Stimulated activated CD4-positive, alpha-beta T cell treated with anti-CD3 and anti-CD28 coated beads, Interleukin-4, amount 100 ng/mL, for 4 hours (primary cell): ENCODE data around the gene SPEN.
A peak's percentile ranks its signal among the peaks of the same experiment; 100 is the strongest.

ENCODE experiments used
- DNase-seq, 2 experiments: peaks; one replicate each; pipeline ENCODE4 v3.0.0-alpha.2; 2020

SPEN gene

DNA sequence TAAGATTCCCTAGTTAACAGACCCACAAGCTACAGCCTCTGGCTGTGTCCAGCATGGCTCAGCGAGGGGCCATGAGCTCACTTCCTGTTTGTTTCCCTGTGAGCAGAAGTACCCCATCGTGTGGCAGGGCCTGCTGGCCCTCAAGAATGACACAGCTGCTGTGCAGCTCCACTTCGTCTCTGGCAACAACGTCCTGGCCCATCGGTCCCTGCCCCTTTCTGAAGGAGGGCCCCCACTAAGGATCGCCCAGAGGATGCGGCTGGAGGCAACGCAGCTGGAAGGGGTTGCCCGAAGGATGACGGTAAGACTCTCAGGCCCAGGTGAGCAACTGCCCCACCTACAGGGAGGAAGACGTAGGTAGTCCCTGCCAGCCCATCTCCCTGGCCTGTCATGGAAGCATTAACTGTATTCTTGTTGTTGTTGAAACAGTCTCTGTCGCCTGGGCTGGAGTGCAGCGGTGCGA, 90.2 kb downstream of the SPEN start:
- DNase-seq, result no peak

DNA sequence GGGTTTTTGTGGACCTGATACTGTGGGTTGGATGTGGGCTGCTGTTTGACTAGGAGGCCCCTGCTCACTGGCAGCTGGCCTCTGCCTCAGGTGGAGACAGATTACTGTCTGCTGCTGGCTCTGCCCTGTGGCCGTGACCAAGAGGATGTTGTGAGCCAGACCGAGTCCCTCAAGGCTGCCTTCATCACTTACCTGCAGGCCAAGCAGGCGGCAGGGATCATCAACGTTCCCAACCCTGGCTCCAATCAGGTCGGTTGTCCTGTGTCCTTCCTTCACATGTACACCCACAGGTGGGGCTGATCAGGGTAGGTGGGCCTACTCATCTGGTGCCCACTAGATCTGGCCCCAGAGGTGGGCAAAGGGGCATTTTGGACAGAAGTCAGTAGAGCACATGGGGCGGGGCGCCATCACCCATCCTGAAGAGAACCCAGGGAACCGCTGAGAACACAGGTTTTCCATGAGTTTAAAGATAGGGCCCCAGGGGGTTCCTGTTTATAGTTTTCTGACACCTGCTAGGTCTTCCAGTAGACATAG, 91.2 kb downstream of the SPEN start:
- no peak for DNase-seq

DNA sequence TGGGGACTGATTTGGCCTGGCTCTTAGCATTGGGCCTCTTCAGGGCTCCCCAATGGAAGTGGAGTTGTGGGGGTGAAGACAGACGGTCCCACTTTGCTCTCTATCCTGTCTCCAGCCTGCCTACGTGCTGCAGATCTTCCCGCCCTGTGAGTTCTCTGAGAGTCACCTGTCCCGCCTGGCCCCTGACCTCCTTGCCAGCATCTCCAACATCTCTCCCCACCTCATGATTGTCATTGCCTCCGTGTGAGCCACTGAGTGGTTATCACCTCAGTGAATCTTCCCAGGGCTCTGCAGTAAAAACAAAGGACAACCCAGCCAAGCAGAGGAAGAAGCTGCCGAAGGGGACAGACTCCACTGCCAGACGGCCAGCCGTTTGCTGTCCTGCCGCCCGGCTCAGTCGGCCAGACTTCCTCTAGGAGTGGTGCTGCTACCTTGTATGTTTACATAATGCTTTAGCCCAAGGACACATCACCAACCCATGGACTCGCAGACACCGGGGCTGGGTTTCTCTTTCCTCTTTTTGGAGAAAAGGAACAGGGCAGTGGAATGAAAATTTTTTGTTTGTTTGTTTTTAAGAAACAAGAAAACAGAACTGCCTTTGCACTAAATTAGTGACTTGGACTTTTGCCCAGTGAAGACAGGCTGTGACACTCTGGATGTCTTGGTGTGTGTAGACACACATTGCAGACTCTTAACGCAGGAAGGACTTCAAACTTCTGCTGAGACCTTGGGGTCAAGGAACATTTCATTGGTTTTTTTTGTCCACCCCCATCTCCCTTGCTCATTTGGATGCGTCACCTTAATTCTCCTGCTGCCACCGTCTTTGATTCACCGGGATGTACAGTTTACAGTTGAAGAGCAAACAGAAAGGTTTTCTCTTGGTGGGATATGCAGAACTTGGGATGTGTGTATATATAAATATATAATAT, 91.9 kb downstream of the SPEN start:
- no peak for DNase-seq

DNA sequence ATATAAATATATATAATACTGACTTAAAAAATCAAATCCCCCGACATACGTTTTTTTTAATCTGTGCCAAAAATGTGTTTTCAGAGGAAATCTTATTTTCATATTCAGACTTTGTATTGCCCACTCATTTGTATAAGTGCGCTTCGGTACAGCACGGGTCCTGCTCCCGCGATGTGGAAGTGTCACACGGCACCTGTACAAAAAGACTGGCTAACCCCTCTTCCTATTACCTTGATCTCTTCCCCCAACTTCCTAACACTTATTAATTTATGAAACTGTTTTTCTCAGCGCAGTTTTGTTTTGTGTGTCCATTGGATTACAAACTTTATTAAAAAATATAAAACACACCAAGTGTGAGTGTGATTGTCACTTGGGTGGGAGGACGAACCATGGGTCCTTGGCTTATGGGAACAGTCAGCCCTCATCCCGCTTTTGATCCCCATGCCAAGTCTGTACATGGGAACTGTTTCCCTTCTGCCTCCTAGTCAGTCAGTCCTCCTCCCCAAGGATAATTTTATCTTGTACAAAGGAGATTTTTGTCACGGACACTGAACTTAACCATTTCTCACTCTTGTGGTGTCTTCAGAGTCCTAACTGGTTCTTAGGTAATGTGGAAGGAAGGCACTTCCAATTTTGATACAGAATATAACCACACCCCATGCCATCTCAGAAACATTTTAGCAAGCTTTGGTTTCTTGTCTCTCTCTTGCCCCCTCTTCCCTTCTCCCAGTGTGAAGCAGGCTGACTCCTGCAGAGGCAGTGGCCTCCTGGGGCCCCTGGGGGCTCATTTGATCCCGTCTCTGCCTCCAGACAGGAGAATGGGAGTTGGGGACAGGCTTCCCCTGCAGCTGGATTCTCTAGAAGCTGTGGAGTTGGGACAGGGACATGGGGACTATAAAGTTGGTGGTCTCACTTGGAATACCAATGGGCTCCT, 92.9 kb downstream of the SPEN start:
- no peak for DNase-seq

DNA sequence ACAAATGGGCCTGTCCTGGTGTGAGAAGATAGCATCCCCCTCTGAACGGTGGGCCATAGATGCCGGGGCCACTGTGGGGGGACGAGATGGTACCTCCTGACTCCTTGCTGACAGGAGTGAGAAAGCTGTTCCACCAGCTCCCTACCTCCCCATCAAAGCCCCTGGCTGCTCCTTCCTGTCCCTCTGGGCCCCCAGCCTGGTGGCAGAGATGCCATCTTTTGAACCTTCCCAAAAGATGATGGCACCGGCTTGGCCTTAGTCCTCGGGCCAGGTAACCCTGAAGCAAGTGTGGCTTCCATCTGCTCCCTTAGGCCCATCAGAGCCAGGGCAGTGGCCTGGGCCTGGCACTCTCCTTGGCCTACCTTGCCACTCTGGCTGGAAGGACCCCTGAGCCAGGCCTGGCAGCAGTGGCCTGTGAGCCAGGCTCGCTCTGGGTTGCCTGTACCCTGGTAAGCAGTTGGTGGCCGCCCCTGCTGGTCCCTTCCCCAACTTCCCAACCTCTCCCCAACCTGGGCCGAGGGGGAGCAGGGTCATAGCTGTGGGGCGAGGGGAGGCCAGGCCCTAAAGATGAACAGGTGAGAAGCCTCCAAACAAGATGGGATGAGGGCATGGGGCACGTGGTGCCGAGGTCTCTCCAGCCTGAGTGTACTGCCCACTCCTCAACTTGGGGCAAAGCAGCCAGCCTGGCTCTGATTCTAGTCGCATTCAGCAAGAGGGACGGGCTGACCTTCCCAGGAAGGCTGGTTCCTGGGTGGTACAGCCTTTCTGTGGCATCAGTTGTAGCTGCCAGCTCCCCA, 93.7 kb downstream of the SPEN start:
- DNase-seq, result no peak

DNA sequence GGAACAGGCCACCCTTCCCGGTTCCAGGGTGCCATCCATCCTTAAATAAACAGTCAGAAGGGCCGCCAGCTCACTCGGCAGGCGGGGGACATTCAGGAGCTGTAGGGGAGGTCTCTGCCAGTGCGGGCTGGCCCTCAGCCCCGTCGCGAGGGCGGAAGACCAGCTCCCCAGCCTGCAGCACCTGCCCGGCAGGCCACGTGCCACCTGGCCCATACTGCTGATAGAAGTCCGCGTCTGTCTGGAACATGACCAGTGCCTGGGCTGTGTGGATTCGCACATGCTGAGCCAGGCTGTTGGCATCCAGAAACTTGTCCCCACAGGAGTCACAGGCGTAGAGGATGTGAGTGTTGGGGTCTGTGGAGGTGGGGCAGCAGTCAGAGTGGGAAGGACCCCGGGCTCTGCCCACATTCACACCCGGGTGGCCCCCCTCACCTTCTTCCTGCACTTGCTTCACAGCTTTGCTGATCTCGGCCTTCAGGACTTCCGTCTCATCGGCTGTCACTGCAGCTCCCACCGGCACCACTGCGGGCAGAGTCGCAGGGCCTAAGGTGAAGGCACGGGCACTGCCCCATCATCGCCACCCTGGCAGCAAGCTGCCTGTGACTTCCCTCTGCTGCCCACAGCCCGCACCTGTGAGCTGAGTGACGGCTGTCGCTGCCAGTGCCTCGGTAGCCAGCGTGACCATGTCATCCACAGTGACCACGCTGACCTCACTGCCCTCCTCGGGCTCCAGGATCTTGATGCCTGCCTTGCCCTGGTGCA, 94.6 kb downstream of the SPEN start:
- no peak for DNase-seq

DNA sequence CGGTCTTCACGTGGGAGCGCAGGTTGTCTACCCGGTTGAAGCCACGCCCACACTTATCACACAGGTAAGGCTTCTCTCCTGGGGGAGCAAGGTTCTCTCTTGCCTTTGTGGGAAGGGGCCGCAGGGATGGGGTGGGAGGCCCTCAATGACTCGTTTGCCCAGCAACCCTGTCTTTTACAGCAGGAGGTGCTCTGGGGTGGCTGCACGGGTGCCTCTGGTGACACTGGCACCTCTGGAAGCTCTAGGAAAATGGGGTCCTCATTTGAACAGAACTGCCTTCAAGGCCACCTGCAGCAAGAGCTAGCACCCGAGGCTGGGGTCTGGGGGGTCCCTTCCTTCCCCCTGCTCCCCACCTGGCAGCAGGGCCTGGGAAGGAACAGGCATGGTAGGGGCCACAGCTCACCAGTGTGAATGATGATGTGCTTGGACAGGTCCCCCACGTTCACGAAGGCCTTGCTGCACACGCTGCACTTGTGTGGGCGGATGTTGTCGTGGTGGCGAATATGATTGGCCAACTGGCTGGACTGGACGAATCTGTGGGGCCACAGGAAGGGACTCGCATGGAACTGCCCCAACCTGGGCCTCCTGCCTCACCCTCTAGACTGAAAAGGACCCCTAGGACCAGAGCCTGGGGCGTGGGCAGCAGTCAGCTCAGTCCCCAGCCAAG, 95.3 kb downstream of the SPEN start:
- DNase-seq, result no peak

DNA sequence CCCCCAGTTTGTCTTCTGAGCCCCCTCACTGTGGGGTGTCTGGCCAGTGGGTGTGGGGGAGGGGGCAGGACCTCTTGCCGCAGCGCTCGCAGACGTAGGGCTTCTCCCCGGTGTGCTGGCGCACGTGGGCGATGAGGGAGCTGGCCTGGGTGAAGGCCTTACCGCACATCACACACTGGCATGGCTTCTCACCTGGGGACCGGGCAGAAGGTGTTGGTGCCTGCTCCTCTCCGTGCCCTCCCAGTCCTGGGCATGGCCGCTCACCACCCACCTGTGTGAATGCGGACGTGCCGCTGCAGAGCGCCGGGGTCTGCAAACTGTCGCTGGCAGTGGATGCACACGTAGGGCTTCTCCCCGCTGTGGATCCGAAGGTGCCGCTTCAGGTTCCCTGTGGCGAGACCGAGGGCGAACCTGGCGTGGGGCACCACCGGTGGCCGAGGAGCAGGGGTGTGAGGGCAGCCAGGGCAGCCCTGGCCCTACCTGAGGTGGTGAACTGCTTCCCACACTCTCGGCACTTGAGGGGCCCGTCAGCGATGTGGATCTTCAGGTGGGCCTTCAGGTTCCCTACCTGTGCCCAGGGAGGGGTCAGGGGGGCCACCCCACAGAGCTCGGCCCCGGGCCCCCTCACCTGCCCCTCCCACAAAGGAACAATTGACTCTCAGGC, 96.0 kb downstream of the SPEN start:
- DNase-seq, result no peak

DNA sequence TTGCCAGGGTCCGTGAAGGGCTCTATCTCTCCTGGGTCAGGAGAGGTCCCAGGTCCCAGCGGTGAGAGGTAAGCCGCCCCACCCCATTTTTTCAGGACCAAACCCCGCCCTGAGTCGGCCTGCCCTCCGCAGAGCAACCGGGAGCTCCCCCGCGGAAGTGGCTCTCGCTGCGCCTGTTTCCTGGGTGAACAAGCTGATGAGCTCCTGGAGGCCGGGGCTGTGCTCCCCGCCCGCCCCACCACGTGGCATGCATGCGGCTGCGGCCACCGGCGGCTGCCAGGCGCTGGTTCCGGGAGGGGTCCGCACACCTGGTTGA, 96.4 kb downstream of the SPEN start:
- no peak for DNase-seq

DNA sequence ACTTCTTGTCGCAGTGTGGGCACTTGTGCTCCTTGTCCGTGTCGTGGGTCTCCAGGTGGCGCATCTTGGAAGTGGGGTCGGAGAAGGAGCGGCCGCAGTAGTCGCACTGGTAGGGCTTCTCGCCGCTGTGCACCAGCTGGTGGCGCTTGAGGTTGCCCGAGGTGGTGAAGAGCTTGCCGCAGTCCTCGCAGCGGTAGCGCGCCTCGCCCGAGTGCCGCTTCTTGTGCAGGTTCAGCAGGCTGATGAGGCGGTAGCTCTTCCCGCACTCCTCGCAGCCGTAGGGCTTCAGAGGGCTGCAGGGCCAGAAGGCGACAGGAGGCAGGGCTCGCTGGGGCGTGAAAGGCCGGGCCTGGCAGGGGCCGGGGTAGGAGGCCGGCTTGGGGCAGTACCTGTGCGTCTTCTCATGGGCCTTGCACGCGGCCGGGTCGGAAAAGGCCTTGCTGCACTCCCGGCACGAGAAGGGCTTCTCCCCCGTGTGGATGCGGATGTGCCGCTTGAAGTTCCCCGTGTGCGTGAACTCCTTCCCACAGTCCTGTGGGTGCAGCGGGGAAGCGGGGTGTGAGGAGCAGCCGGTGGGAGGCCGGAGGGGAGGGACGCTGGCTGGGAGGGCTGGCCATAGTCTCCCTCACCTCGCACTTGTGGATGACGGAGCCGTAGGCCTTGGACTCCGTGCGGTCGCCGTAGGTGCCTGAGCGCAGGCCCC, 97.0 kb downstream of the SPEN start:
- DNase-seq, result no peak

DNA sequence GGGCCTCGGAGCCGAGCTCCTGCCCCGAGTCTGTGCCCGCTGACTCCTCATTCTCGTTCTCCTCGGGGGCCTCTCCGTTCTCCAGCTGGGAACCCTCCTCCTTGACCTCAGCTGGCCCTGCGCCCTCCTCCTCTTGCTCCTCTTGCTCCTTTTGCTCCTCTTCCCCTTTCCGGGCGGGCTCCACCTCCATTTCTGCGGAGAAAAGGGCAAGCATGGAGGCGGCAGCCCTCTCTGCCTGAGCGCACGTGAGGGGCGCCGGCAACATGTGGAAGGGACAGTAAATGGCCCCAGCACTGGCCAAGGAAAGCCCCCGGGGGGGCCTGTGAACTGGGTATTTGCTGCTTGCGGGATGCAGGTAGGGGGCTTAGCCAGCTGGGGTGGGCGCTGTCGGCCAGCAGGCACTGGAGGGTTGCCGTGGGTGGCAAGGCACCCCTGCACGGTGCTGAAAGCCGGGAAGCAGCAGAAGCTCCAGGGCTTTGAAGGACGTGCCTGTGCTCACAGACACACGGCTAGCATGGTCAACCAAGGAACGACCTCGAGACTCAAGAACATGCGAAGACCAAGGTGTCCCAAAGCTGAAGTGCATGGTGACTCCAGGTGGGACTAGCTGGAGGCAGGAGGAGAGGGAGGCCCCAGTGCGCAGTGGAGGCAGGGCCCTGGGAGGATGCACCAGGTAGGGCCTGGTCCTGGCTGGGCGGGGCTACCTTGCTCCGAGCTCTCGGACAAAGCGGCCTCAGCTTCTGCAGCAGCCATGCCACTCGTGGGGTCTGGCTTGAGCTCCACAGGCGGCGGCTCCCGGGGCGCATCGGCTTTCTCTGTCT, 97.7 kb downstream of the SPEN start:
- no peak for DNase-seq

DNA sequence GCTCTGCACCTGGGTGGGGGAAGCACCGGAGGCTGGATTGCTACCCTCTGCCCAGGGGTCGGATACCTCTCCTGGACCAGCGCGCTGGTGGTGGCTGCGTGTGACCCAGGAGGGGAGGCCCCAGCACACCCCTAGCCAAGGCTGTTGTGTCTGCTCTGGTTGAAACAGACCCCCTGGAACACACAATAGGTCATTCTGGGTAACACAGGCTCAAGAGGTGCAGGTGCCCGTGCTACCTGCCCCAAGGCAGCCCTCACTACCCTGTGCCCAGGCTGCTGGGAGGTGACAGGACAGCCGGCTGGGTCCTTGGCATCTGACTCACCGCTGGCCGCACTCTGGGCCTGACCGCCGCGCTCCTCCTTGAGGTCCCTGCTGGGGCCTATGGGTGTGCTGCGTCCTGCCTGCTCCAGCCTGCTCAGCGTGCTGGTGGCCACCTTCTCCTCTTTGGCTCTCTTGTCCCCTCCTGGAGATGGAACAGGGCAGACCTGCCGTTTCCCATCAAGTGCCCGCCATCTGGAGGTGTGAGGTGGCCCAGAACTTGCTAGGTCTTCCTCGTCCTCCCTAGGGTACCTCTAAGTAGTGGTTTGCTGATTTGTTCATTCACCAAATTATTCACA, 98.4 kb downstream of the SPEN start:
- DNase-seq, result no peak

DNA sequence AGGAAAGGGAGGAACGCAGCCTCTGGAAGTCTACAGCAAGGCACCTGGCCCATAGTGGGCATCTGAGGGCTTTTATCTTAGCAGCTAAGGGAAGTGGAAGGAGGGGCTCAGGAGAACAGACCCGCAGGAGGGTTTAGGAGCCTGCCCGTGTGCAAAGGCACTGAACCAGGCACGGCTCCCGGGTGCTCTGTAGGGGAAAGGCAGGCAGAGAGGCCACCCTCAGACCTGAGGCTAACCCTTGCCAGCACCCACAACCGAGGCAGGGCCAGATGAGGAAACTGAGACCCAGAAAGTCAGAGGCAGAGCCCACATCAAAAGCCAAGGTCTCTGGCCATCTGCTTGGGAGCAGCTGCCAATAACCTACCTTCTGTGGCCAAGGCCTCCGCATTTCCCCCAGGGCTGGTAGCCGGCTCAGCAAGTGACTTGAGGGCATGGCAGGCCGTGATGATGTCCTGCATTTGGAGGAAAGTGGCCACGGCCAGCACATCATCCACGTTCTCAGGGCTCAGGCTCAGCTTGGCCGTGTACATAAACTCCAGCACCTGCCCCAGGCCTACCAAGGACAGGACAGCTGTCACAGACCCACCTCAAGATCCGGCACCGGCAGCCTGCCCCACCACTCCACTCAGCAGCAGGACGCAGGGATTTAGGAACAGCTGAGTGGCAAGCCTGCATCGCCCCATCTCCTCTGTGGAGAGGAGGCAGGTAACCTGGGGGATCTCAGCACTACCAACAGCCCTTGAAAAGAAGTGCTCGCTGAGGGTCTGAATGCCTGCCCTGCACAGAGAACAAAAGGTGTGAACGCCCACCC, 99.3 kb downstream of the SPEN start:
- no peak for DNase-seq

DNA sequence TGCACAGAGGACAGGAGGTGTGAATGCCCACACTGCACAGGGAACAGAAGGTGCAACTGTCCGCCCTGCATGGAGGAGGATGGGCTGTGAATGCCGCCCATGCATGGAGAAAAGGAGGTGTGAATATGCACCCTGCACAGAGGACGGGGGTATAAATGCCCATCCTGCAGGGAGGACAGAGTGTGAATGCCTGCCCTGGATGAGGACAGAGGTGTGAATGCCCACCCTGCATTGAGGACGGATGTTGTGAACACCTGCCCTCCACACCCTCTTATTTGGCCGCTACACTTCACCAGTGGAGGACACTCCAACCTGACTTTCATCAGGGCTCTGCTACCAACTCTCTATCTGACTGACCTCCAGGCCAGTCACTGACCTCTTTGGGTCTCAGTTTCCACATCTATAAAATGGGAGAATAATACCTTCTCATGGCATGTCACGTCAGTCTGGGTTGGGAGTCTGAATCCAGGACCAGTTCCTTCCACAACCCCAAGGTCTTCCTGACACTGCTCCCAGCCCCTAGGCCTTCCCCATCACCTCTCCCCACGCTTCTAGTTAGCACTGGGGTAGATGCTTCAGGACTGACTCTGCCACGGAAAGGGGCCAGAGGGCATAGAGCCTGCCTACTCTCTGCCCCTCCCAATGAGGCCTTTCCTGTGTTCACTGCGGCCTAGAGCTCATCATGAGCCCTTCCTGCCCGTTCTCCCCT, 100.0 kb downstream of the SPEN start:
- DNase-seq, result no peak

DNA sequence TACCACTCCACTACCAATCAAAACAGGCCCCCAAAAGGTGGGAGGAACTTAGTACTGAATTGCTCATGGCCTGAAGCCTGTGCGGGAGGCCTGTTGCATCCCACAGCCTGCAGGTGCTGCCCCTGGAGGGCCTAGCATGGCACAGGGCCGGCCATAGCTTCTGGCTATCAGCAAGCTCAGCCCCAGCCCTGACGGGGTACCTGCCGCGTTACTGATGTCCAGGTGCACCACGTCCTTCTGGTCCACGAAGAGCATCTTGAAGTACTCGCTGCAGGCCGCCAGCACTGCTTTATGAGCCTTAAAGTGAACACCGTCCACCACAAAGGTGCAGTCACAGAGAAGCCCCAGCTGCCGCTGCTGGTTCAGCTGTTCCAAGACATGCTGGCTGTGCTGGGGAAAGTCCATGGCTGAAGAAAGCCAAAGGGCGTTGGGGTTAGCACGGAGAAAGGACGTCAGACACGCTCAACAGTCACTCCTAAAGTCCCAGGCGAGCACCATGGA, 100.6 kb downstream of the SPEN start:
- DNase-seq, result no peak

DNA sequence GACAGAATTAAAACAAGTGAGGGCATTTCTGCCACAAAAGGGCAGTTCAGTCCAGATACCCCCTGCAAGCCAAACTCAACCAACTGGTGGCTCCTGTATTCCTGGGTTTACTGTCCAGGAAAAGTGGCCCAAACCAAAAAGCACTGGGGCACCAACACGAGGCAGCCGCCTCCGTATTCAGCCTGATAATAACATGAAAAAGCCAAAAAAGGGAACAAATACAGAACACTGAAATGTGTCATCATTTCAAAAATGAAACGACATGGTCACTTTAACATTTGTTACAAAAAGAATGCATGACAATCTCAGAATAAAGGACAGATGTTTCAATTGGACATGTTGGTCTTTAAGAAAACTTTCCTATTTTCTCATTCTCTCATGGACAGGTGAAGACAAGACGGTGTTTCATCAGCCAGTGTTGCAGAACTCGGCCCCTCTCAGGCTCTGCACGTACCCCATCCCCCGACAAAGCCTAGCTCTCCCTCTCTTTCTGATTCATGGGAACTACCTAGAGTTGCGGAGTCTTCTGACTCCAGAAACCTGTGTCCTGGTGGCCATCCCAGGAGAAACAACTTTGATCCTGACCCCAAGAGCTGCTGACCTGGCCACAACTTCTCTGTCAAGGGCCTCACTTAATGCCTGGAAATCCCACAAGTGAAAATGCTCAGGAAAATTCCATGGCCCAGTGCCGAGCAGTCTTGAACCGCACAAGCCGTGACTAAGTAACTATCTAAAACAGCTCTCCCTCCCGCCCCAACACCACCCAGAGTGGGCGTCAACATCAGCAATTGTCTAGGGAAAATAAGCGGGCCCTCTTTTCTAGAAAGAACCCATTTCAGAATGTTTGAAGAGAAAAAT, 101.3 kb downstream of the SPEN start:
- peak; percentile 42 to 60 for DNase-seq
